Stimulated activated CD4-positive, alpha-beta T cell treated with anti-CD3 and anti-CD28 coated beads, Interleukin-1b, Interleukin-23, amount 100 ng/mL, for 1 hour (primary cell): ENCODE data around the gene DNAJC18.
A peak's percentile ranks its signal among the peaks of the same experiment; 100 is the strongest.
"Not testable (repeated sequence)": the region's sequence is repeated elsewhere in the genome, so short reads cannot be mapped to it uniquely, and the experiment has no call there.

Experiments used
- DNase-seq, 2 donors: peaks; one replicate each; pipeline ENCODE4 v3.0.0-alpha.2; 2020; ENCODE audit warnings: low read depth in 2 of 2

The DNAJC18 gene

DNA sequence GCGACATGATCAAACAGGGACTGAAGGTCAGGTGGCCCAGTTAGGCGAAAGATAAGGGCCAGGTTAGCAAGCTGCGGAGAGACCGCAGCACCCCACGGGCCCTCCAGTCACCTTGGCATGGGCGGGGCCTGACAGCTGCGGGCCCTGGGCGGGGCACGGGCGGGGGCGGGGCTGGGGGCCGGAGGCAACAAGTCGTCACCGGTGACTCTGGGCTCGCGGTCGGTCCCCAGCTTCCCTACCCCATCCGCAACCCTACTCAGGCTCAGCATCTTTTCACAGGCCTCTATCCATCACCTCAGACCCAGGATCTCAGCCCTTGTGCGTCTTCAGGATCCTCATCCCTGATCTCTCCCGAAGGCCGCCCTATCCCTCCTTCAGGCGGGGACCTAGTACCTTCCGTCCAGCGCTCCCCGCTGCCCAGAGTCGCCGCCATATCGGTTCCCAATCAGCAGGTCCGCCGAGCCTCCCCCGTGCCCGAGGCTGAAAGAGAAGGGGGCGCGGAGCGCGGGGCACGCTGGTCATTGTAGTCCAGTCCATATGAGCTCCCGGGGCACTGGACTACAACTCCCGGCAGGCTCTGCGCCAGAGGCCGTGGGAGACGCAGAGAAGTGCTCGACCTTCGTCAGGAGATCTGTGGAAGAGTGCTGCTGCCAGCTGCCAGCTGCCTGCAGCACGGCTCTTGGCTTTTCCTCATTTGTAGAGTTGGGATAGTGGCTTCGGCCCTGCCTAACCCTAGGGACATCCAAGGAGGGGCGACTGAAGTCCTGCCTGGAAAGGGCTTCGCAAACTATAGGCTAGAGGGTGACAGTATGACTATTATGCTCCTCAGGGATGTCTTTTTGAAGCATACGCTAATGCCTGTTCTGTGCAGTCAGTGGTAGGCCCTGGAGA lies at the start of gene DNAJC18:
TSS of gene DNAJC18 (minus strand) at position 513 of the 891 bp plus-strand sequence. CDS start at position 433, 80 bp downstream.
- peak; percentile 66 to 80 for DNase-seq

DNA sequence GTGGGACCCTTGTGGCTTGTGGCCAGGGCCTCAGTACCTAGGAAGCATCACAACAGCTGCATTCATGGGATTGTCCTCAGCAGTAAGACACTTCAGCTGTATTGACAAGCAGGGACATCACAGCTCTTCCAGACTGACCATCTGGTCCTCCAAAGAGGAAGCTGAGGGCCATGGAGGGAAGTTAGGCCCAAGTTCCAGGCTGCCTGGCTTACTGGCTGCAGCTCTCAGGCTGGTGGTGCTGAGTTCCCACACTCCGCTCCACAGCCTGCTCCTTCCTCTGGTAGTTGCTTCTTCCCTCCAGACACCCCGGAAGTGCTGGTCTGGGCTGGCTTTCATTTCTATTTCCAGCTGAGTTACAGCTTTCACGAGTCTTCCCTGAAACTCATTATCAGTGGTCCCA lies 48.9 kb upstream of the DNAJC18 start:
- no peak for DNase-seq

DNA sequence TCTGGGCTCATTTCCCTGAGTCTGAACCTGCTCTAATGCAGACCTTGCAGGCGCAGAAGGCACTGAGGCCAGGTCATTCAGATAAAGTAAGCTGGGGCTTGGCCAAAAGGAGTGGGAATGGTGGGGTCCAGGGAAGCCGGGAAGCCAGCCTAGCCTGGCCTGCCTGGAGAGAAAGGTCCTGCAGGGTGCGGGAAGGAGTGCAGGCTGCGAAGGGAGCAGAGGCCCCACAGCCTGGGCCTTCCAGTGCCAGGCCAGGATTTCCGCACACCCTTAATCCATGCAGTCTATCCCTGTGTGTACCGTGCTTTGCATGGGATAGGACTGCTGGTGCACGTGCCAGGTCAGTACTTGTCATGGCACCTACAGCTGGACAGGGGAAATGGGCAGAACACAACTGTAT lies 46.9 kb upstream of the DNAJC18 start:
- DNase-seq, result no peak

DNA sequence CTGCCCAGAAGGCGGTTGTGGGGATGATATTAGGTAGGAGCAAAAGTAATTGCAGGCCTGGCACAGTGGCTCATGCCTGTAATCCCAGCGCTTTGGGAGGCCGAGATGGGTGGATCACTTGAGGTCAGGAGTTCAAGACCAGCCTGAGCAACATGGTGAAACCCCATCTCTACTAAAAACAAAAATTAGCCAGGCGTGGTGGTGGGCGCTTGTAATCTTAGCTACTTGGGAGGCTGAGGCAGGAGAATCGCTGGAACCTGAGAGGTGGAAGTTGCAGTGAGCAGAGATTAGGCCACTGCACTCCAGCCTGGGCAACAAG lies 43.5 kb upstream of the DNAJC18 start:
- DNase-seq, result not testable (repeated sequence)

DNA sequence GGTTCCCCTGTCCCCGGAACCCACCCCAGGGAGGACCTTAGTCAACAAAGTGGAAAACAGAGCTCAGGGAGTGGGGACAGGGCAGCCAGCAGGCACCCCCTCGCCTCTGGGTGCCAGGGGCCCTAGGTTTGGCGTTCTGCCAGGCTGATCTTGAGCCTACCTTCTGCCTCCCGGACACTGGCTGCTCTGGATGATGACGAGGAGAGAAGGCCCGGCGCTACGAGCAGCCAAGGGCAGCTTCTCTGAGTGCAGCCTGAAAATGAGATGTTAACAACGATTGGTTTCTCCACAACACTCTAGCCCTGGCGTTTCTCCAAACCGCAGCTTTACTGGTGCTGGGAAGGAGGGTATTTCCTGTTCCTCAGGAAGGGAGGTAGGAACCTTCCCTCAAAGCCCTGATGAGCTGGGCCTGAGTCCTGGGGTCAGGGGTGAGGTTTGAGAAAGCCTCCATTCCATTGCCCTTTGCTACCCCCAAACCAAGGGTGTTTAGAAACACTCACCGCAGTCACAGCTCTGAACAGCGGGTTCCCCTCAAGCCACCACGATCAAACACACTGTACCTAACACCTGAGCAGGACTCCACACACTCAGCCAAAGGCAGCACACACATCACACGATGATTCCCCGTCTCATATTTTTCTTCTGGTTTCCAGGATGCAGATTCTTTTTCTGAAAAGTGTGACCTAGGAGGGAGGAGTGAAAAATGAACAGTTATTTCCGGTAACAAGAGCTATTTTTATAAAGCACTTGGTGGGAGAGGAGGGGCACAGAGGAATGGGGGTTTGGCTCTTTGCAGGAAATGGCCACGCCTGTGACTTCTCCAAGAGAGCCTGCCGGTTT lies 42.9 kb upstream of the DNAJC18 start, which contains the start of gene STING1:
TSS of gene STING1 (minus strand) at position 709 of the 840 bp plus-strand sequence. CDS start 1,054 bp downstream, outside the sequence.
- peak in 1 of 2 donors; percentile 31 for DNase-seq

DNA sequence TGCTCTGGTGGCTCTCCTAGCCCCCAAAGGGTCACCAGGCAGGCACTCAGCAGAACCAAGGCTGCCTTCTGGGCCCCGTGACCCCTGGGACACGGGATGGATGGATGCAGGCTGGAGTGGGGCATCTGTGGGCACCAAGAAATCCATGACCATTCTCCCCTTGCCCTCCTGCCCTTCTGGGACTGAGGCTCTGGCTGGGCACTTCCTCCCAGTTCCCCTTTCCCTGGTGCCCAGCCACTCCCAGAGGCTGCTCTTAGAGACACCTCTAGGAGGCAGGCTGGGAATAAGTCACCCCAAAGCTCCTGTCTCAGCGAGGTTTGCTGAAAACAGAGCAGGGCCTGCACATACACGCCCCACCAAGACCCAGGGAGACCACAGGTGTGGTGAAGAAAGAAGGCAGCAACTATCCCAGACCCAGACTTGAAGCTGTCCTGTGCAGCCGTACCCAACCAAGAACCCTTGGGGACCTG lies 42.3 kb upstream of the DNAJC18 start:
- DNase-seq, result no peak

DNA sequence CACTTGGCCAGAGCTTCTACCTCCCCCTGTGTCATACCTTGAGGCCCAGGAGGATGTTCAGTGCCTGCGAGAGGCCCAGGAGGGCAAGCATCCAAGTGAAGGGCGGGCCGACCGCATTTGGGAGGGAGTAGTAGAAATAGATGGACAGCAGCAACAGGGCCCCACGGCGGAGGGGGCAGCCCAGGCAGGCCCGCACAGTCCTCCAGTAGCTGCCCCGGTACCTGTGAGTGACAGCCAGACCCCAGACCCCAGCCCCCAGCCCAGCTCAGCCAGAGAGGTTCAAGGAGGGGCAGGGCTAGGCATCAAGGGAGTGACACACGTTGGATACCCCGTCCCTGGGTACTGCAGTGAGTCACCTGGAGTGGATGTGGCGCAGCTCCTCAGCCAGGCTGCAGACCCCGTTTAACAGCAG lies 41.8 kb upstream of the DNAJC18 start:
- no peak for DNase-seq

DNA sequence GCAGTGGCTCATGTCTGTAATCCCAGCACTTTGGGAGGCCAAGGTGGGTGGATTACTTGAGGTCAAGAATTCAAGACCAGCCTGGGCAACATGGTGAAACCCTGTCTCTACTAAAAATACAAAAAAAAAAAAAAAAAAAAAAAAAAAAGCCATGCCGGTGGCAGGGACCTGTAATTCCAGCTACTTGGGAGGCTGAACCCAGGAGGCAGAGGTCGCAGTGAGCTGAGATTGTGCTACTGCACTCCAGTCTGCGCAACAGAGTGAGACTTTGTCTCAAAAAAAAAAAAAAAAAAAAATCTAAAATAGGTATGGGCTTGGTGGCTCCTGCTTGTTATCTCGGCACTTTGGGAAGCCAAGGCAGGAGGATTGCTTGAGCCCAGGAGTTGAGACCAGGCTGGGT lies 40.4 kb upstream of the DNAJC18 start:
- DNase-seq, result not testable (repeated sequence)

DNA sequence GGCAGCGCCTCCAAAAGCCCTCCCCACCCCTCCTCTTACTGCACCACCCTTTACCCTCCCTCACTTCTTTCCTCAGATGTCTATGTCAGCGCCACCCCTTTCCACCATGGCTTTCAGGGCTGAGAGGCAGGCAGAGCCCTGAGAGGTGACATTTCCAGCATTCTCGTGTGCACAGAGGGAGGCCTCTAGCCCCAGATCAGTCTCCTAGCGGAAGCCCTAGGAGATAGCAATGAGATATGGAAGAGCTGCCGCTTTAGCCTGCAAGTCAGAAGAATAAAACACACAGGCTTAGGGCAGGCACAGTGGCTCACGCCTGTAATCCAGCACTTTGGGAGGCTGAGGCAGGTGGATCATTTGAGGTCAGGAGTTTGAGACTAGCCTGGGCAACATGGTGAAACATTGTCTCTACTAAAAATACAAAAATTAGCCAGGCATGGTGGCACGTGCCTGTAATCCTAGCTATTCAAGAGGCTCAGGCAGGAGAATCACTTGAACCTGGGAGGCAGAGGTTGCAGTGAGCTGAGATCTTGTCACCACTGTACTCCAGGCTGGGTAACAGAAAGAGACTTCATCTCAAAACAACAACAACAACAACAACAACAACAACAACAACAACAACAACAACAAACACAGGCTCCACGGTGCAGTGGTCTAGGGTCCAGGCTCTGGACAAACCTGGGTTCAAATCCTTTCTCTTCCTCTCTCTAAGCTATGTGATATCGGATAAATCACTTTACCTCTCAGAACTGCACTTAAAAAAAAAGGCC lies 39.5 kb upstream of the DNAJC18 start:
- DNase-seq, result not testable (repeated sequence)

DNA sequence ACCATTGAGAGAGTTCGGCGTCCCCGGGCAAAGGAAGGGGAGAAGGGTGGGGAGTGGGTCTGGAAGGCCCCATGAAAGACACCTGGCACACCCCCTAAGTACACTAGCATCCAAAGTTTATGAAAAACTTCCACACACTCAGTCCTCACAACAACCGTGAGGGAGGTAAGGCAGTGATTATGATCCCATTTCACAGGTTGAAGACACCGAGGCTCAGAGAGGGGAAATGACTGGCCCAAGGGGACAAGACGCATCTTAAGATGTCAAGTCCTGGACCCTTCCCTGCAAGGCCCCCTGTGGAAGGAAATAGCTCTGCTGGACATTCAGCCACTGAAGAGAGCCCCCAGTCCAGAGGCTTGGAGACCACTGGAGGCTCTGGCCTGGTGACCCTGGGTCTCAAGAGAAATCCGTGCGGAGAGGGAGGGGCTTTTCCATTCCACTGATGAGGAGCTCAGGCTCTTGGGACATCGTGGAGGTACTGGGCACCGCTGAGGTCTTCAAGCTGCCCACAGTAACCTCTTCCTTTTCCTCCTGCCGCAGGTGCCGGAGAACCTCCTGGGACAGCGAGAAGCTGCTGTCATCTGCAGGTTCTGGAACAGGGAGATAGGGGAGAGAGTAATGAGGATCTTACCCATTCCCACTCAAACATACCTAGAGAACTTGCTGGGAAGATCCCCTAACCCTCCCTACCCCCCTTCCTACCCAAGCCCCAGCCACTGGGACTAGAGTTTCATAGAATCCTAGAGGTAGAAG lies 36.7 kb upstream of the DNAJC18 start:
- no peak for DNase-seq

DNA sequence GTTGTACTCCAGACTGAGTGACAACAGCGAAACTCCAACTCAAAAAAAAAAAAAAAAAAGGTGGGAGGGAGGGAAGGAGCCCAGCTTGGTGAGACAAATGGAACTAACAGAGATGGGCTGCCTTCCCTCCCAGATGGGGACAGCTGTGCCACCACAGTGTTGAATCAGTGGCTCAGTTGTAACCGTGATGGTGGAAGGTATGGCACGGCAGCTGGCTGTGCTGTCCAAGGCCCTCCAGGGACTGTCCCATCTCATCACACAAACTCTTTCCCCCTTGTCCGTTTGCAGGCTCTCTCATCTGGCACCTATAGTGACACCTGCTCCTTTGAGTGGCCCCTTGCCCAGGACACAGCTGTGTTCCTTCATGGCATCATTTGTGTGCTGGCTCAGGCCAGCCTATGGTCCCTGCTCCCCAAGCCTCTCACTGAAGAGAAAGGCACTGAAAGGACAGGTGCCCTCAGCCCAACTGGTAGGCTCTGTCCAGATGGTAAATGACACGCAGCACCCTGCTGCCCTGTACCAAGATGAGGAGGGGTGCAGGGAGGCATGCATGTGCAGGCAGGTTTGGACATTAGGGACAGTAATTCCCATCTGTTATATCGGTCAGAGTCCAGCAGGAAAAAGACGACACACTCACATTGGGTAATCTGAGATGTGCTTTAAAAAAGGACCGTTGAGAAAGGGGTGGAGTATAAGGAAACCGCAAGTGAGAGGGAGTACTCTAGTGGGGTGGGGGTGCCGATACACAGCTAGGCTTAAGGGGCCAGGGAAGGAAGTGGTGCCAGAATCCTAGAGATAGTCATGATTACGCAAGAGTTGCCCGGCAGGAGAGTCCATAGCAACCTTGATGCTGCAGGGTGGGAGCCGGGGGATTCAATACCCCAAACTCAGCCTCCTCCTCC lies 35.8 kb upstream of the DNAJC18 start:
- no peak for DNase-seq

DNA sequence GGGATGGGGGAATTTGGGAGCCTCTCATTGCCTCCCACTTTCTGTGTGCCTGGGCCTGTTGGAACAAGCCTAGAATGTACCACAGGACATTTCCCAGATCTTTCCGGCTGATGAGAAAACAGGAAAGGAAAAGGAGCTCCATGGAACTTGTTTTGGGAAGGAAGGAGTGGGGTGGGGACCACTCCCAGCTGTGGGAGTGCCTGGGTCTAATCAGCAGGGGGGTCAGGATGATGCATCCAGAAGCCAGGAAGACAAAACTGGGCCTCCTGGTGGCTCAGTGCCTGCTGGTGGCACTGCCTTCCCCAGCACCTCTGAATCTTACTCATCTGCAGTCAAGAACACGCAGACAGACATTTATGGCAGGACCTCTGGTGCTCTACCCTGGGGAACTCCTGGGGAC lies 34.2 kb upstream of the DNAJC18 start:
- no peak for DNase-seq

DNA sequence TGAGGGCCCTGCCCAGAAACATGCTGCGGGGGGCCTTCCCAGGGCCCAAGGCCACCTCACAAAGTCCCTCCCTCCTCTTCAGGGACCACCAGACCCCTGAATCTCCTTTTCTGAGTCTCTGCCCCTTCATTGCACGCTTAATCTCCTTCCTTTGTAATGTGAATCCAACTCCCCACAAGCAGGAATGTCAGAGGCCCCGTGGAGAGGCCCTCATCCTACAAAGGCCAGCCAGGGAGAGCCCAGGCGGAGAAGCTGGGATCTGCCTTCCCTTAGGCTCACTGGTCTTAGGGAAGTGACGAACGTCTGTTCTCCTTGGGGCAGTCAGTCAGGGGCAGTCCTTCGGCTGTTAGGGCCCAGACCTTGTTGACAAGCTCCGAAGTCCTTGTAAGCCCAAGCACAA lies 33.8 kb upstream of the DNAJC18 start:
- DNase-seq, result no peak

DNA sequence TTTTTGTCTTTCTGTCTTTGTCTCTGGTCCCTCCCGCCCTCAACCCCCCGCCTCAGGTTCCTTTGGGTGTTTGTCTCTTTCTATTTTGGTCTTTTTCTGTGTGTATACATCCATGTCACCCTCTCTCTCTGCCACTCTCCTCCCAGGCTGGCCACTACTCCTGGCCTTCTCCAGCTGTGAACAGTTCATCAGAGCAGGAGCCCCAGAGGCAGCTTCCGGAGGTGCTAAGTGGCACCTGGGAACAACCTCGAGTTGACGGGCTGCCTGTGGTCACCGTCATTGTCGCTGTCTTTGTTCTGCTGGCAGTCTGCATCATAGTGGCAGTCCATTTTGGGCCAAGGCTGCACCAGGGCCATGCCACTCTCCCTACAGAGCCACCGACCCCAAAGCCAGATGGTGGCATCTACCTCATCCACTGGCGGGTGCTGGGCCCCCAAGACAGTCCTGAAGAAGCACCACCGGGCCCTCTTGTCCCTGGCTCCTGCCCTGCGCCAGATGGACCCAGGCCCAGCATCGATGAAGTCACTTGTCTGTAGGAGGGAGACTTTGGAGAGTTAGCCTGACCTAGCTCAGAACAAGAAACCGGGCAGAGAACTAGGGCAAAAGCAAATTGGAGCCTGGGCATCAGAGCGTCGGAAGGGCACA lies 33.2 kb upstream of the DNAJC18 start:
- DNase-seq, result no peak

DNA sequence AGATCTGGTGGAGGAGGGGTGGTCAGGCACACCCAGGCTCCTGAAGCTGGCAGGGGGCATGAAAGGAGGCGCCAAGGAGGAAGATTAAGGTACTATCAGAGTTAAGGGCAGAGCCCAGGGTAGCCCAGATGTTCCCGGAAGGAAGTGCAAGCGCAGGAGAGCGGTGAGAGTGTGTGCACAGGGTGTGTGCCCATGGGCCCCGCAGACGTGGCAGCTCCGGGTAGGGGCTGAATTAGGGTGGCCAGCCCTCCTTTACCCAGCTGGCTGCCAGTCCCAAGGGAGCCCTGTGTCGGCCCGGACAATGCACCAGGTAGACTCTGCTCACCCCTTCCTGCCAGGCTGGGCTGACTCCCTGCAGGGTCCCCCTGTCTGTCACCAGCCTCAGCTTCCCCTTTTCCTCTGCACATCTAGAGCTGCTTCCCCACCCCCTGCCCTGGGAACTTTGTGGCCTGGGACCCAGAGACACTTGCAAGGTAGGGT lies 31.5 kb upstream of the DNAJC18 start, which contains the start of gene SMIM33:
TSS of gene SMIM33 (plus strand) at position 184 of the 480 bp plus-strand sequence. CDS start at position 302, 118 bp downstream.
- DNase-seq, result no peak

DNA sequence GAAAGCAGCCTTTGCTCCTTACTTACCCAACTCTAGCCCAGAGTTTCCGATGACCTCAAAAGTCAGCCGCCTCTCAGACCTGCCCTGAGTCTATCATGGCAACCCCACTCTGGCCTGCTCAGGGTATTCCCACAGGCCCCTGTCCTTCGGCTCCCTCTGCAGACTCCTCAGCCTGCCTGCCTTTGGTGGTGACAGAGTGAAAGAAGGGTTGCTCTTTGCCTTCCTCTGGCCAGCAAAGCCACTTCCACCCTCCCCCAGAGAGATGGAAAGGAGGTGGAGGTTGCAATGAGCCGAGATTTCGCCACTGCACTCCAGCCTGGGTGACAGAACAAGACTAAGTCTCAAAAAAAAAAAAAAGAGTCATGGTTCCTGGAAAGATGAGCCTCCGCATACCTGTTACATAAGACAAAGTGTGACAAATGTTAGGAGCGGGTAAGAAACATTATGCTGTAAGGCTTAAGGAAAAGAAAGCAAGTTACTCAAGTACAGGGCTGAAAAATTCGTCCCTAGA lies 29.2 kb upstream of the DNAJC18 start:
- DNase-seq, result no peak

DNA sequence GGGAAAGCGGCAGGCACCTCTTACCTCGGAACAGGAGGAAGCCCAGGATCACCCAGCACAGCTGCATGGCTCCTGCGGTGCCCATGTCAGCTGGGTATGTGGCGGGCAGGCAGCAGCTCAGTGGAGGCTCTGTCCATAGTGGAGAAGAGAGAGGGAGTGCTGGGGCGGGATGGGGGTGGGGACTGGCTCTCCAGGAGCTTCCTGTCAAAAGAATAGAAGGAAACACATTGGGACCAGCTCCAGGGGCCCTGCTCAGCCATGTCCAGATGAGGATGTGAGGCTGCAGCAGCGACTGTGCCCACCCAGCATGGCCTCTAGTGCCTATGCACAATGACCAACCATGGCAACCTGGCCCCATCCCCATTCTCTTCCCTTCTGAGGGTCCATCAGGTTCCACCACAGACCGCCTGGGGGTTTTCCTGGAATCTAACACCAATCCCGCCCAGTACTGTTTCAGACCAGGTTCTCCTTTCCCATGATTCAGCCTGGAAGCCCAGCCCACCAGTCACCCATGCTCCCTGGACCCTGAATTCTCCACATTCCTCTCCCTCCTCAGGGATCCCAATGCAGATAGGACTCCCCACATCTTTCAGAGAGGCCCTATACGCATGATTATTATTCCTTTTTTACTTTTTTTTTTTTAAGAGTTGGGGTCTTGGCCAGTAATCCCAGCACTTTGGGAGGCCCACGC lies 23.4 kb upstream of the DNAJC18 start, which contains the start of gene ECSCR:
TSS of gene ECSCR (minus strand) at position 158 of the 691 bp plus-strand sequence. CDS start at position 85, 73 bp downstream.
- DNase-seq, result no peak

DNA sequence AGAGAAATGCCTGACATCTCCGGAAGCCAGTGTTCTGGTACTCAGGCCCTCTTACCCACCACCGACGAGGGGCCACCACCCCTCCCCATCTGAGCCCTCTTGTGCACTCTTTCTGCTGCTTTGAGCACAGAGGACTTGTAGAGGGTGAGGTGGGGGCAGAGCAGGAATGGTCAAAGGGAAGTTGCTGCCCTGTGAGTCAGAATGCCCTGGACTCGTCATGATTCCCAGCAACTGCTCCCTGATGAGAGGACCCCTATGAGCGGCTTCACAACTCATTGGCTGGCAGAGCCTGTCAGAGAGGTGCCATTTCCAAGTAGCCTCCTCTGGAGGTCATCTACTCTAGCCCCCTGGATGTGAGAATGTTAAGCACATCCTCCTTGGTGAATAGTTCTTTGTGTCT lies 22.4 kb upstream of the DNAJC18 start:
- no peak for DNase-seq
